GM18870 (cell line): ENCODE measurements around the gene CLK3.

Experiments used
- ATAC-seq: cut with Tn5 transposase; IDR thresholded peaks from one replicate; pipeline ENCODE4 v1.9.1; 2021; ENCODE audit warnings: moderate library complexity; ENCODE audit not compliant: unreplicated experiment

CLK3 gene

GRCh38 chr15:74676801-74677200 lies 61.2 kb downstream of the CLK3 start:
- no peak for ATAC-seq
